NCI-H2227 (cell line): ENCODE data around the gene ATP23.
A peak's percentile ranks its signal among the peaks of the same experiment; 100 is the strongest.

Source experiments
- DNase-seq: peaks from one replicate; lab custom pipeline; 2025; ENCODE audit not compliant: unreplicated experiment; lab: John Stamatoyannopoulos, UW

ATP23 gene

GRCh38 chr12:57907281-57907680 lies 34.1 kb upstream of the ATP23 start:
- DNase-seq = no peak

- no peak for DNase-seq
Measured at GRCh38 chr12:57908511-57908910, 32.9 kb upstream of the ATP23 start.

- no peak for DNase-seq
Measured at GRCh38 chr12:57909056-57909455, 32.3 kb upstream of the ATP23 start.

- no peak for DNase-seq
Measured at GRCh38 chr12:57909611-57910010, 31.8 kb upstream of the ATP23 start.

- no peak for DNase-seq
Measured at GRCh38 chr12:57918147-57918546, 23.2 kb upstream of the ATP23 start.

GRCh38 chr12:57927086-57927485 lies 14.3 kb upstream of the ATP23 start:
- no peak for DNase-seq

GRCh38 chr12:57929092-57929830 lies 12.1 kb upstream of the ATP23 start:
- no peak for DNase-seq

GRCh38 chr12:57934819-57935218 lies 6.5 kb upstream of the ATP23 start:
- no peak for DNase-seq

GRCh38 chr12:57935331-57935730 lies 6.0 kb upstream of the ATP23 start:
- no peak for DNase-seq

- peak; percentile 92 for DNase-seq
Measured at GRCh38 chr12:57935839-57936512, 5.4 kb upstream of the ATP23 start.

- no peak for DNase-seq
Measured at GRCh38 chr12:57936513-57936883, 4.9 kb upstream of the ATP23 start.

- no peak for DNase-seq
Measured at GRCh38 chr12:57939291-57939690, 2.1 kb upstream of the ATP23 start.

- DNase-seq = no peak
Measured at GRCh38 chr12:57940052-57940914, 1.1 kb upstream of the ATP23 start.

- no peak for DNase-seq
Measured at GRCh38 chr12:57940915-57941164, 527 bp upstream of the ATP23 start.

GRCh38 chr12:57943438-57944080 lies 2.2 kb downstream of the ATP23 start:
- no peak for DNase-seq

- DNase-seq = no peak
Measured at GRCh38 chr12:57944313-57945023, 3.1 kb downstream of the ATP23 start.

GRCh38 chr12:57952766-57953165 lies 11.4 kb downstream of the ATP23 start:
- no peak for DNase-seq

GRCh38 chr12:57954768-57955167 lies 13.4 kb downstream of the ATP23 start:
- no peak for DNase-seq

- no peak for DNase-seq
Measured at GRCh38 chr12:57958061-57958657, 16.8 kb downstream of the ATP23 start.

GRCh38 chr12:57964421-57964820 lies 23.1 kb downstream of the ATP23 start:
- DNase-seq = no peak

- peak; percentile 5 for DNase-seq
Measured at GRCh38 chr12:57965766-57966165, 24.4 kb downstream of the ATP23 start.
